HG02943 (cell line): ENCODE measurements around the gene SPATA32.

Experiments used
- ATAC-seq: cut with Tn5 transposase; IDR thresholded peaks from one replicate; pipeline ENCODE4 v1.9.1; 2021; ENCODE audit warnings: mild to moderate bottlenecking, low read depth, moderate library complexity; ENCODE audit not compliant: unreplicated experiment

The SPATA32 gene

DNA sequence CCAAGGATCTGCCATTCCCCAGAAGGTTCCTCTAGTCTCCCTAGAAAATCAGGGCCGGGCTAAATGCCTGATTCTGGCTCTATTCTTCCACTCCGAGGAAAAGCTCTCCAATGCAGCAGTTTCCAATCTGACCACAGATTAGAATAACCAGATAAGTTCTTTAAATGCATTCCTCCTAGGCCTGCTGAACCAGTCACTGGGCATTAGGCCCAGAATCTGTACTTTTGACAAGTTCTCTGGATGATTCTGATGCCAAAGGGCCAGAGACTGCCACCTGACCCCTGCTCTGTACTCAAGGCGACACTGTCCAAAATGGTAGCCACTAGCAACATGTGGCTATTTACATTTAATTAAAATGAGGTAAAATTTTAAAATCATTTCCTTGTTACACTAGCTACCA, 32.6 kb upstream of the SPATA32 start:
- ATAC-seq: no peak

DNA sequence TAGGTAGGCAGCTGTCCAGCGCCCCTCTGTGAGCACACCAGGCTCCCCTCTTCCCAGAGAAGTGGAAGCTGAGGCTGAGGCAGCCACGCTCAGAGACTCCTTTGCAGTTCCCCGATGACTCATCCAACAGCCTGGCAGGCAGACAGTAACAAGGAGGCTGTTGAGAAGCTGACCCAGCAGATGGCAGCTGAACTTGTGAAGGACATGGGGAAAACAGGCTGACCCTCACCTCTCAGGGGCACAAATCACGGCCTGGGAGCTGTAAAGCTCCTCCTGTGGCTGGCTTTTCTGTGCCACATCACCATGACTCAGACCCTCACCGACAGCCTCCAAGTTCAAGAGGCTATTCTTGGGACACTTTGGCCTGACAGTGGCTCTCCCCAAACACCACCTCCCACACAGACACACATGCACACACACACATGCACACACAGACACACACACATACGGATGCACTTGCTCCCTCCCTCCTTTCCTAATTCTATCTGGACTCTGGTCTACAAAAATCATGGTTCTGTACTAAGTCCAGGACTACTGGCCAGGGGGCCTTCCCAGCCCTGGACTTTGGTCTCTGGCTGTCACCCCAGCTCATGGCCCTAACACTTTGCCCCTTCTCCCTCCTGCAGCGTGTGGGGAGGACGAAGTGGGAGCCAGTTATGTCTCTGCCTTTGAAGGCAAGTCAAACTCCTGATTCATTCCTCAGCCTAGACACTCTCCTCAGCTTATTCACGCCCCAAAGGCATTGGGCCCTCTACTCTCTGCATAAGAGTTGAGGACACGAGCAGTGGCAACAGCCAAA, 31.7 kb upstream of the SPATA32 start:
- ATAC-seq: no peak

DNA sequence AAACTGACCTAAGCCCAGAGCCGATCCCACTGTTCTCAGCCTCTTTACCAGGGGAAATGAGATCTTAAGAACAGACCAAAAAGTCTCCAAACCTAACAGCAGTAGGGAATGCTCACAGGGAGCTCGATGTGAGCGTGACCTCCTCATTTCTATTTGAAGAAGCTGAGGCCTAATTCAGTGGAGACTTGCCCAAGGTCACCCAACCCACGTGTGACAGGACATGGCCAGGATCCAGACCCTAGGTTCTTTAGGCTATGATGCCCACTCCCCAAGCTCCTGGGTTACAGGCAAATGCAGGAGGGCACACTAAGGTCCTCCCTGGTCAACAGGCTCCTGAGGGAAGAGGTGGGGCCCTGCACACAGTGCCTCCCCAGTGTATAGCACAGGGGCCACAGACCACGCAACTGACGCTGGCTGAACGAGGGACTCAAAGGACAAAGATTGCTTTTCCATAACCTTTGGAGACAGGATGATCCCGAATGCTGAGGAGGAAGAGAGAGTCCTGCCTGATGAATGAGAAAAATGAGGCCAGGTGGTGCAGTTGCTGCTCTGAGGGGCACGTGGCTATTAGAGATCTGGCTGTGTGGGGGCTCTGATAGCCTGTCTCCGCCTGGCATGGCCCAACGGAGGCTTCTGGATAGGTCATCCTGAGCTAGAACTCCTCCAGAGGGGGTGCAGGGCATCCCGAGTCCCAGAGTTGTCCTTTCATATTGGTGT, 31.0 kb upstream of the SPATA32 start:
- ATAC-seq: no peak

DNA sequence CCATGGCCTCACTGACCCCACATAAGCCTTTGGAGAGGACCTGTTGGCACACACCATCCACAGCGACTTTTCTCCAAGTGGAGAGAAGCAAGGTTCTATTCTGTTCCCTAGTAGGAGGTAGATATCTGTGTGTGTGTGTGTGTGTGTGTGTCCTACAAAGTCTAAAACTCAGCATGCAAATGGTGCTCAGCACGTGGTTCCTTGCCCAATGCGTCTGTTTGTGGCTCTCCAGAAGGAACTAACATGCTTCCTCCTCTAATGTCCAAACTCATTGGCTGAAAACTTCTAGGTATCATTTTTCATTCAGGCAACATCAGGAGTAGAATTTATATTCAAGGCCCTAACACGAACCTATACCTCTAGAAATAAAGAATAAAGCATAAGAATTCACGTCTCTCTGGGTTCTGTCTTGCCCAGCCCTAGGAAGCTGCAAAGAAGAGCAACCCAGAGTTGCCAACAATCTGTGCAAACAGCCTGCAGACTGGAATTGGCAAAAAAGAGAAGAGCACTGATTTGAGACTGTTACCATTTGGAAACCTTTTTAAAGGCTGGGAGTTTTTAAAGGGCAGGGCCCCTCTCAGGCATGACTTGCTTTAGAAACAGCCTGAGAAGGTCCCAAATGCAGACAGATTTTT, 29.4 kb upstream of the SPATA32 start:
- ATAC-seq: no peak

DNA sequence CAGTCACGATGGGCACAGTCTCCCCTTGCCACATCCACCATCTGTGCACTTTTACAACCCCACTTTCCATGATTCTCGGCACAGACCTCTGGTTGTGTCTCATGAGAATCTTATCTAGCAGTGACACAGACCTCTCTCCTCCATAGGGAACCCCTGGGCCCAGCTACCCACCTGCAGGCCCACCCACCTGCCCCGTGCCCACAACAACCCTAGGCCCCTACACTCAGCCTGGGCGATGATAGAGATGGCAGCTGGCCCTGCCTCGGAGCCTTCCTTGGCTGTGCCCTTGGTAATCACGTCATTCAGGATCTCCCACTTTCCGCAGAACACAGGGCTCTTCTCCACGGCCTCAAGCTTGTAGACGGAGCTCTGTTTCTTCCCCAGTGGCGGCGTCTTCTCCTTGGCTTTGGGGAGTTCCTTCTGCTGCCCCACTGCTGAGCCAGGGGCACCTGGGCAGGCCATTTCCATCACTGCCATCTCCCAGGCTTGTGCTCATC, 28.4 kb upstream of the SPATA32 start:
- ATAC-seq: no peak

DNA sequence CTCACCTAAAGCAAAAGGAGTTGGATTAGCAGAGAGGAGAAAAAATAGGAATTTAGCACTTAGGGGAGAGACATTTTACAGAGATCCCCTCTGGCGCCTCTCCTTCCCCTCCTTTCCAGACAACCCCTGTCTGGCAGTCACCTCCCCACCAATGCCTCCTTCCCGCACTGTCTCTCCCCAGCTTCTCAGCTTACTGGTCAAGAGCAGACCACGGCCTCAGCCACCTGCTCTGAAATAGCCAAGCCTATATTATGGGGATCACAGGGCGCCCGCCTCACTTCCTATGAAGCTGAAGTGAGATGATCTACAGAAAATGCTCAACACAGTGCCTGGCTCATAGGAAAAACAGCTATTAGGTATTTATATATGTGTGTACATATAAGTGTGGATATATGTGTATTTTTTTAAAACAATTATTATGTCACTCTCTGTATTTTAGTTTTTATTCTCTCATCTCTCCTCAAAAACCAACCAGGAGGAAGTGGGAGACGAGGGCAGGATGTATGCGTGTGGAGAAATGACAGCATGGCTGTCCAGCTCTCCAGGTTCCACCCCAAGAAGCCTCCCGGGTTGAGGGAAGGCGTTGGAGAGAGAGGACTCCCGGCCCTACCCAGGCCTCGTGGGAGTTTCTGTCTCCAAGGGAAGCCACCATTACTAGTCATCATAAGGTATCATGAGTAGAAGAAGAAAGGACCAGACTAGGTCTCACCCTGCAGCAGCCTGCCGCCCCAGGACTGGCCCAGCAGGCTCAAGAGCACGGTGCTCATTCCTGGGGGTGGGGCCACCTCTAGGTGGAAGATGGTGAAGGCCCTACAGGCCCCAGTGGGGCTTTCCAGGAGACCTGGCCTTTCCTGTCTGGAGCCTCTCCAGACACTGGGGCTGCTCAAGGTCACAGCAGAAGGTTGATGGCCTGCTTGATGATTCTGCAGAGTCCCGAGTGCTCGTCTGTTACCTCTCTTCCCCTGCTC, 27.7 kb upstream of the SPATA32 start:
- ATAC-seq: no peak

DNA sequence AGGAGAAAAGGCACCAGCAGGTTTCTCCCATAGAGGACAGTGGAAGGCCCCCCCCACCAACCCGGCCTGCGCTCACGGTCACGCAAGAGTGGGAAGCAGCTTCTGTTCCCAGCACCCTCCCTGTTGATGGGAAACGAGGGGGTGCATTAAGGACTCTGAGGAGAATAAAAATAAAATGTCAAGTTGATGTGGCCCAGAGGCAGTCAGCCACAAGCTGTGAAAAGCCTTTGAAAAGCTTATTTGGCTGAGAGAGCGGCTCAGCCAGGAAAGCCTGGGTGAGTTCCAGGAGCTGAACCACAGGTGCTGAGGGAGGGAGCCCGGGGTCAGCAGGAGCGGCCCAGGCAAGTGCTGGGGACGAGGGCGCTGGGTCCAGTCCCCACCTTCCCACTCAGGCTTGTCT, 26.9 kb upstream of the SPATA32 start:
- ATAC-seq: no peak

DNA sequence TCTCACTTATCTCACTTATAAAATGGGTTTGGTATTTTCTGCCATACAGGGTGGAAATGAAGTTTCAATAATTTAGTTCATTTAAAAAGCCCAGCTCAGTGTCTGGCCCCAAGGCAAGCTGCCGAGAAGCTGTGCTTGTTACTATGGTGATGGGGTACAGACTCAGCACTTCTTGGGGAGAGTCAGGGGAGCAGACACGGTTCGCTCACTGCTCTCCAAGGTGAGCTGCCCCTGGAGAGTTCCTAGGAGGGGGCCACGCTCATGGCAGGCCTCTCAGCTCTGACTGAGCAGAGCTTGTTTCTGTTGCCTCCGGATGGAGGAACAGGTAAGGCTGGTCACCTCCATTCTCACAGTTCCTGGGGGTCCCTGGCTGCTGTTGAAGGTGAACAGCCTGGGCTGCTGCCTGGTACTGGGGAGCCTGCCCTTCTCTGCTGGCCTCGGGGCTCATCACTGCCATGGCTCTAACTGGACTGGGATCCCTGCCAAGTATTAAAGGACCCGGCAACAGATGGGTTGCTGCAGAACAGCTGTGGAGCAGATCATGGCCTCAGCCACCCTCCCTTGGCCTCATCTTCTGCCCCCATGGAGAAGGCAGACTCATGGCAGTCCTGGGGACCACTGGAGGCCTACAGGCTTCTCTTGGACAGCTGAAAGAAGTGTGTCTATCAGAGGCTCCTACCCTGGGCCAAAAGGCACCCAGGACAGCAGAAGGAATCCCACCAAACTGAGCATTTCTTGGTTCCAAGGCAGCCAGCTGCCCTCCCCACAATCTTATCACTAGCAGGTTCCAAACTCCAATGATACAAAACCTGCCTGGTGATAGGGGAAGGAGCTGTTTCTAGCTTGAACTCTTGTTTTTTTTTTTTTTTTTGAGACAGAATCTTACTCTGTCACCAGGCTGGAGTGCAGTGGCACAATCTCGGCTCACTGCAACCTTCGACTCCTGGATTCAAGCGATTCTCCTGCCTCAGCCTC, 25.9 kb upstream of the SPATA32 start:
- ATAC-seq: no peak

DNA sequence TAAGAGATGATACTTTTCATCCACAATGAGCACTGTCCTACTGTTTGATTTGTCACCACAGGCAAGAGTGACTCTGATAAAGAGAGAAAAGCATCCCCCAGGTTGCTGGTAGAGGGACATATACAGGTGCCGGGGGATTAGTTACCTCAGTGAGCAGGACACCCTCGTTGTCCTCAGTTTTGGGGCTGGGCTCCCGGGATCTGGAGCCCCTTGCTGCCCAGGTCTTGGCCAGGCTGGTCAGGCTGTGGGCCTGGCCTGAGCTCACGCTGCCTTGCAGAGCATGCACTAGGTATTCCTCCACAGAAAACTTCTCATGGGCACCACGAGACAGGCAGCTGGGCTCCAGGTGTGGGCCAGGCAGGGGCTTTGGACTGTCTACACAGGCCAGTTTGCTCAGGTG, 24.4 kb upstream of the SPATA32 start:
- no peak for ATAC-seq

DNA sequence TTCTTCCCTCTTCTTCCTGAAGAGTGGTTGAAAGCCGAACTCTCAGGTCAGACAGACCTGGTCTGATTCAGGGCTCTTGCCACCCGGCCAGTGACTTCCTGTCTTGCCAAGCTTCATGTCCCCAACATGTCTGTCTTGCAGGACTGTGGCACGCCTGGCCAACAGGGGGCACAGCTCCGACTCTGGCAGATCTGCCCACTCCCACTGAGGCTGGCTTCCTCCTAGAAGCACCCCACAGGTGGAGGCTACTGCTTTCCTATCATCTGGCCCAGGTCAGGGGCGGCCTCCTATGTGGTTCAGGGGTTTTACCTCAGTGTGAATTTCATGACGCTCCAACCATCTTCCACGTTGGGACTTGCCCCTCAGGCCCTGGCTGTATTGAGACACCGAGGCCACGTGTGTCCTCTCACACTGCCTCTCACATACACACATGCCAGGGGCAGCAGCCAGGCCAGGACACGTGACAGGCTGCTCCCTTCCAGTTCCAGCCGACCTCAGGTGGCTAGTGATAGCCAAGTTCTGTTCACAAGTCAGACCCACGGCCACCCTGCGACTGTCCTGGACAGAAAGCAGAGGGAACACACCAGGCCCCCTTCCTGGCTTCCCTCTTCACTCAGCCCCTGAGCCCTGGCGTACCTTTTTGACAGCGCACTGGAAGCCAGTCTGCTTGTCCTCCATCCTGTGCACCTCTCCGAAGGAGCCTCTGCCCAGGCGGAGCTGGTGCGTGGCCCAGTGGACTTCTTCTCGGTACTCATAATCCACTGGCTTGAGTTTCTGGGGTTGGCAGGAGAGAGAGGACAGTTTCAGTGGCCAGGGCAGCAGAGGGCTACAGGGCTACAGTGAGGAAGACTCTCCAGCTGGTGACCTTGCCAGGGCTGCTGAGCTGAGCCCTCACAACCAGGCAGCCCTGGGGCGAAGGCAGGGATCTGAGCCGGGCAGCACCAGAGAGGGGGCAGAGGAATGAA, 22.6 kb upstream of the SPATA32 start:
- no peak for ATAC-seq

DNA sequence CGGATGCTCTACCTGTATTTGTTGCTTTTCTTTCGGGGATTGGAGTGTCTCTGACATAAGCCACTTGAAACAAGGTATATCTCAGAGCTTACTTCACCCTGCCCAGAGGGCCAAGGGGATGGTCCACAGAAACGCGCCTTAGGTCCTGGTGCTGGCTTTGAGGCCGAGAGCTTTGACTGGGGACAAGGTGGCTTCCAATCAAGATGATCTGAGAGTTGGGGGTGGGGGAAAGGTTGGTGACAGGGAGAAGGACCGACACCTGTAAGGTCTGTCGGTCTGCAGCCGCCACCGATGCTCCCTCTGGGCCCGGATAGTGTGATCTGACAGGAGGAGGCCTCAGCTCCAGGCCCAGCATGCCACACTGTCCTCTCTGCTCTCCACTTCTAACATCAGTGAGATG, 21.8 kb upstream of the SPATA32 start:
- ATAC-seq: no peak

DNA sequence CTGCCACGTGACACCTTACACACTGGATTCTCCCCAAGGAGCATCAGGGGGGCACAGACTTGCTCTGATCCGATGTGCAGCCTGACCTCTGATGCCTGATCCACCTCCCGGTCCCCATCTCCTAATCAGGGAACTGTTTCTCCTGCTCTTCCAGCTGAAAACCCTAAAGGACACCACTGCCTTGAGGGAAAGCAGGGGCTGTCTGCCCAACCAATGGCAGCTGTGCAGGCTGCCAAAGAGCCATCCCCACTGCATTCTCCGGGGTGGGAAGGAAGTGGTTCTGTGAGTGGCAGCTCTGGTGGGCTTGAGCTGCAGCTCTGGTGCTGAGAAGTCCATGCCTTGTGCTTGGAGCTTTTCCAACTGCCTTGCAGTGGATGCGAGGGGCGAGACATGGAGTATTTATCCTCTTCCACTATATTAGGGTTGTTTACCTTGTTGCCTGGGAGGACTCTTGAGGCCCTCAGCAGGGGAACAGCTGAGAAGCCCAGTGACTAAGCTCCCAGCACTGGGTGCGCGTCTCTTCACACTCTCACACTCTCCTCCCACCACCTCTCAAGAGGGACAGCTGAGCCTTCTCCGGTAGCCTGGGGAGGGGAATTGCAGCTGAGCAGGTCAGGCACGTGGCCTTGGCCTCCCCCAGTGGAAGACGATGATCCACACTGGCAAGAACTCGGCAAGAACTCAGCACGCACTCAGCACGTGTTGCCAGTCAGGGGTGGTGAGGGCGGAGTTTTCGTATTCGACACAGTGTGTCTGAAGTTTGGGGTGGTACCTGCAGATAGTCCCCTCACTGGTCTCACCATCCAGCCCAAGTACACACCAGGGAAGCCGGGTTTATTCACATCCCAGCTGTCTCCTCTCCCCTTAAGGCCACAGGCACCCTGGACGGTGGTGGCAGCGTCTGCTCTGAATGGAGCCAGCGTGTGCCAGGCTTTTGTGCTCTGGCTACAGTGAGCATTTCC, 21.1 kb upstream of the SPATA32 start:
- no peak for ATAC-seq

DNA sequence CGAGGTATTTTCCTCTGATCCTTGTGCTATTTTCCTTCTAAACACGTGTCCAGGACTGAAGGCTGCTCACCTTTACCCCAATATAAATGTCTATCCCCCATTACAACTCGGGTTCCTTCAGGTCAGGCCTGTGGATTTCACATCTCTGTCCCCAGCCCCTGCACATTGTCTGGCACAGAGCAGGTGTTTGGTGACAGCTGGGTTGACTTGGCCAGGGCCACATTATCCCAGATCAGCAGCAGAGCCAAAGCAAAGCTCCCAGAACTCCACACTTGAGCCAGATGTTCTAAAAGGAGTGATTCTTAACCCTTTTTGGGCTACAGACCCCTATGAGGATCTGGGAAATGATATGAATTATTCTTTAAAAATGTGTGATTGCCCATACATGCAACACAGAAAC, 18.0 kb upstream of the SPATA32 start:
- ATAC-seq: no peak

DNA sequence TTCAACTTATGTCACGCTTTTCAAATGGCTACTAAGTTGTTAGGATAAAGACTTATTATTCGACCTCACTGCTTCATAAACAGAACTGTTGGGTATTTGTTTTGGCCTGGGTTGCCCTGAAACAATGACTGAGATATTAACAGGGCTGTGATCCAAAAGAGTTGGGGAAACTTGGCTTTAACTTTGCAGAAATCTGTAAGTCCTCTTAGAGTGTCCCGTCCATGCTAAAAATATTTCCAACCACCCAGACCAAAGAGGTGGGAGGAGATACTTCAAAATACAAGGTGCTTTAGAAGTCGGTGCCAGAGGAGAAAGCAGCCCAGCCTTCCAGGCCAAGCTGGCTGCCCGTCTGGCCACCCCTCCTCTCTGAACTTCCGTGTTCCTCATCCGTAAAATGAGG, 16.1 kb upstream of the SPATA32 start:
- no peak for ATAC-seq

DNA sequence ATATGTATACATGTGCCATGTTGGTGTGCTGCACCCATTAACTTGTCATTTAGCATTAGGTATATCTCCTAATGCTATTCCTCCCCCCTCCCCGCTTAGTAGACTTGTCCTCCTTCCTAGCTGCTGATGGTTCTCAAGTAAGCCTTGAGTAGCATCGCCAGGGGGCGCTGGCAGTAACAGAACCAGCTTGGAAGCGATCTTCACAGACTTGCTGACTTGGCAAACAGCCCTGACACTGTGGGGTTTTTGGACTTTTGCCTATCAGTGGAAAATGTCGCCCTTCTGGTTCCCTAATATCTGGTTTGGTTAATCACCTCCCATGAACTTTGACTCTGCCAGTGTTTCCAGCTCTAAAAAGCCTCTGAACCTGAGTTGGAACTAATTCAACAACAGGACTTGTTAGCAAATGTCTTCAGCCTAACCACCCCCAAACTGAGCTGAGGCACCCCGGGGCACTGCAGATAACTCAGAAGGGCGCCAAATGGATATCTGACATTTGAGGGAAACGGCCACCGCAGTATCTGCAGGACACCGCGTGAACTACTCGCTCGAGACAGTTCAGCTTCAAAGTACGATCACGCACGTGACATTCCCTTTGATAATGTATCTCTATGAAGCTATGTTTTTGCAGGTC, 15.4 kb upstream of the SPATA32 start:
- ATAC-seq: no peak

DNA sequence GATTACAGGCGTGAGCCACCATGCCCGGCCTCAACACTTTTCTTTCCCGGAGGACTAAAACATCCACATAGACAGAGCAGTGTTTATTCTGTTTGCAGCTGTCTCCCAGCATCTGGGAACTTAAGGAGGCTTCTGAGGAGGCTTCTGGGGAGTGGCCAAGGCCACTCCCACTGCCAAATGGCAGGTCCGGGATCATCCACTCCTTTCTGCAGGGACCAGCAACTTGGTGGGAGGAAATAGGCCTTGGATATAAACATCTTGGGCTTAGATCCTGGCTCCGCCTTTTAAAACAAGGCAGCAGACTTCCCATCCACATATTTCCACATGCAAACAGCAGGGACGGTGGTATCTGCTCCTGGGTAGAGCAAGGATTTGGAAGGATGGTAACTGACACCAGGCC, 14.1 kb upstream of the SPATA32 start:
- no peak for ATAC-seq

DNA sequence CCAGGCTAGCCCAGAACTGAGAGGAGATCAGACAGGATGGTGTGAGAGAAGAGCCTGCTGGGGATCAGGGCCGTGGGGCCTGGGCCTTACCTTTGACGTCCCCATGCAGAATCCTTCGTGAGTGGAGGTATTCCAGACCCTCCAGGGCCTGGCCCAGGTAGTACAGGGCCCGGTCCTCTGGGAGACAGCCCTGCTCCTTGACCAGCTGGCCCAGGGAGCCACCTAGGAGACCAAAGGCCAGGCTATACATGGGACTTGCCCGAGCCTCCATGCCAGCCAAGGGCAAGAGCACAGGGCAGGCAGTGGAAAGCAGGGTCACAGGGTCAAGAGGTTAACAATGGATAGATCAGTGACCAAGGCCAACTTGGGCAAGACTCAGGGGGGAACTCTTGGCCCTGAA, 12.1 kb upstream of the SPATA32 start:
- ATAC-seq: no peak
